Upper lobe of left lung (tissue), 4 donors: ENCODE results near the gene PTPRN2.

ENCODE experiments used
- POLR2A ChIP-seq, 4 donors: fragments of 450-650 bp; IDR thresholded peaks; one replicate each; pipeline ENCODE4 v1.5.1; 2016 to 2017; ENCODE audit warnings: antibody characterized with exemption in 4 of 4, mild to moderate bottlenecking in 2 of 4
- TF ChIP-seq, protein P1 (sequence below), 6 experiments: fragments of 450-650 bp in 4 of 6; fragments of 200-600 bp in 2 of 6; sonication (generic) in 2 of 6; IDR thresholded peaks; one replicate each; pipeline ENCODE4 v1.5.1; 2016 to 2019; ENCODE audit warnings: antibody characterized with exemption in 6 of 6

DNA sequence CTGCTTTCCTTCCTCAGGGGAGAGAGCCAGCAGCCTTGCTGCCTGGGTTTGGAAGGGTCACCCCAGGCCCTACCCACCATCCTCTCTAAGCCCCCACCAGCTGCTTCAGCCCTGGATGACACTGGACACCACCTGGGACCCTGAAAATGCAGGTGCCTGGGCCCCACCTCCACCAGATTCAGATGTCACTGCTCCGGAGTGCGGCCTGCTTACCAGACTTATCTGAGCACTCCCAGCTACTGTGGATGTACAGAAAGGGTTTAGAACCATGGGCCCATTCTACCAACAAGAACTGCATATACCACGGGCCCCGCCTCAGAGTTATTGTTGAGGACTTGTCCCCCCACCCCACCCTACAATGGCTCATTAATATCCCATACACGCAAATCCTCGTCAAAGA is 172.3 kb downstream of the PTPRN2 start:
- TF ChIP-seq, protein P1, sequence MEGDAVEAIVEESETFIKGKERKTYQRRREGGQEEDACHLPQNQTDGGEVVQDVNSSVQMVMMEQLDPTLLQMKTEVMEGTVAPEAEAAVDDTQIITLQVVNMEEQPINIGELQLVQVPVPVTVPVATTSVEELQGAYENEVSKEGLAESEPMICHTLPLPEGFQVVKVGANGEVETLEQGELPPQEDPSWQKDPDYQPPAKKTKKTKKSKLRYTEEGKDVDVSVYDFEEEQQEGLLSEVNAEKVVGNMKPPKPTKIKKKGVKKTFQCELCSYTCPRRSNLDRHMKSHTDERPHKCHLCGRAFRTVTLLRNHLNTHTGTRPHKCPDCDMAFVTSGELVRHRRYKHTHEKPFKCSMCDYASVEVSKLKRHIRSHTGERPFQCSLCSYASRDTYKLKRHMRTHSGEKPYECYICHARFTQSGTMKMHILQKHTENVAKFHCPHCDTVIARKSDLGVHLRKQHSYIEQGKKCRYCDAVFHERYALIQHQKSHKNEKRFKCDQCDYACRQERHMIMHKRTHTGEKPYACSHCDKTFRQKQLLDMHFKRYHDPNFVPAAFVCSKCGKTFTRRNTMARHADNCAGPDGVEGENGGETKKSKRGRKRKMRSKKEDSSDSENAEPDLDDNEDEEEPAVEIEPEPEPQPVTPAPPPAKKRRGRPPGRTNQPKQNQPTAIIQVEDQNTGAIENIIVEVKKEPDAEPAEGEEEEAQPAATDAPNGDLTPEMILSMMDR (IDR thresholded peaks at IDR 0.05): no peak
- TF ChIP-seq POLR2A (IDR thresholded peaks at IDR 0.05): no peak
